Measurements from ENCODE around the gene REC114. TPM values are rescaled to one million over a fixed set of nuclear protein-coding genes. Genes with fewer than 3 reads are reported as not detected.

REC114 gene
- total and polyA plus RNA-seq, 2 of the 8 experiments (the other 6 are each of a cell fraction or from before 2014, with no cell fraction given): 0.12 TPM; not detected in 1

DNA sequence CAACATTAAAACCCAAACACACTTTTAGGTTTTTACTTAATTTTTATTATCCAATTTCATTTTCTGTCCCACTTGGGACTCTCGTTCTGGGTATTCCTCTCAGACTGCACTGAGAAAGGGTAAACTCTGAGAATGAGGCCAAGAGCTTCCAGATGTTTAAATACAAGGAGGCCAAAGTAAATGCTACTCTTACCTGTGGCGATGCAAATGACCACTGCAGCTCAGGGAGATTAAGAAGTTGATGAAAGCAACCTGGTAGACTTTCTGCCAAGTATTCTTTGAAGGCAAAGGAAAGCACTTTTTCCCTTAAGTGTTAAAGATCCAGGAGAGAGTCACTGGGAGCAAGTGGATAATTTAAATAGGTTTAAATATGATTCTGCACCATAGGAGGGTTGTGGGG lies 151.1 kb downstream of the REC114 start:
- H3K9ac ChIP-seq (replicated peaks in 1 of 4; ENCODE audit: extremely low read depth in 1 of 4, low read depth in 3 of 4, low read length in 3 of 4): no peak overlapping the region
- no peak overlapping the region for H3K14ac ChIP-seq (ENCODE audit: insufficient read length)
- no peak overlapping the region for H4K91ac ChIP-seq (replicated peaks; ENCODE audit: insufficient read length, low read length)
- H3K4ac ChIP-seq (replicated peaks; ENCODE audit: insufficient read length, low read depth, low read length): no peak overlapping the region
- no peak overlapping the region for H3K4me2 ChIP-seq (ENCODE audit: insufficient read depth in 1 of 2, low read depth in 2 of 2, low read length in 2 of 2)
- no peaks in the 10 kb centered on the region for H3K27me3 ChIP-seq (replicated peaks in 1 of 4; ENCODE audit: control insufficient read depth in 3 of 4, extremely low read depth in 1 of 4, insufficient read depth in 3 of 4, low read length in 3 of 4)
- H2BK120ac ChIP-seq (replicated peaks; ENCODE audit: low read depth, low read length): no peak overlapping the region
- H3K4me1 ChIP-seq (replicated peaks in 1 of 4; ENCODE audit: control insufficient read depth in 3 of 4, insufficient read depth in 4 of 4, low read length in 3 of 4): peaks cover 3 to 10% (median 9%) of the 10 kb centered on the region in 4 experiments
- no peak for FAIRE-seq
- no peak overlapping the region for H2BK15ac ChIP-seq (ENCODE audit: low read length)
- H3K4me3 ChIP-seq (ENCODE audit: extremely low read depth in 1 of 4, insufficient read depth in 2 of 4, low read depth in 3 of 4, low read length in 4 of 4): no peak overlapping the region
- H3K23me2 ChIP-seq (ENCODE audit: low read depth, low read length): no peaks in the 10 kb centered on the region; the same call in 1 of the 2 replicates
- no peaks in the 10 kb centered on the region for H3K9me3 ChIP-seq (ENCODE audit: insufficient read depth in 2 of 2, low read depth in 1 of 2, low read length in 1 of 2)
- no peak overlapping the region for H4K5ac ChIP-seq (ENCODE audit: insufficient read length, low read depth, low read length)
- H2BK12ac ChIP-seq (ENCODE audit: low read depth, low read length): no peak overlapping the region
- no peak for TF ChIP-seq PHF8 (conservative IDR thresholded peaks at IDR 0.05; ENCODE audit: low read depth, low read length)
- TF ChIP-seq BCL11A (IDR thresholded peaks at IDR 0.05; ENCODE audit: low read depth in 2 of 2, low read length in 2 of 2): no peak
- no peak for TF ChIP-seq POLR2AphosphoS5 (IDR thresholded peaks at IDR 0.05; ENCODE audit: low read depth, low read length)
- TF ChIP-seq GABPA (IDR thresholded peaks at IDR 0.05; ENCODE audit: borderline replicate concordance, insufficient read depth, low read length): no peak
- no peak for TF ChIP-seq RFX5 (IDR thresholded peaks at IDR 0.05; ENCODE audit: borderline replicate concordance, low read depth, low read length)
- TF ChIP-seq BRCA1 (IDR thresholded peaks at IDR 0.05; ENCODE audit: low read depth, low read length): no peak
- TF ChIP-seq SP1 (IDR thresholded peaks at IDR 0.05; ENCODE audit: low read depth, low read length): no peak
- TF ChIP-seq, protein P1, sequence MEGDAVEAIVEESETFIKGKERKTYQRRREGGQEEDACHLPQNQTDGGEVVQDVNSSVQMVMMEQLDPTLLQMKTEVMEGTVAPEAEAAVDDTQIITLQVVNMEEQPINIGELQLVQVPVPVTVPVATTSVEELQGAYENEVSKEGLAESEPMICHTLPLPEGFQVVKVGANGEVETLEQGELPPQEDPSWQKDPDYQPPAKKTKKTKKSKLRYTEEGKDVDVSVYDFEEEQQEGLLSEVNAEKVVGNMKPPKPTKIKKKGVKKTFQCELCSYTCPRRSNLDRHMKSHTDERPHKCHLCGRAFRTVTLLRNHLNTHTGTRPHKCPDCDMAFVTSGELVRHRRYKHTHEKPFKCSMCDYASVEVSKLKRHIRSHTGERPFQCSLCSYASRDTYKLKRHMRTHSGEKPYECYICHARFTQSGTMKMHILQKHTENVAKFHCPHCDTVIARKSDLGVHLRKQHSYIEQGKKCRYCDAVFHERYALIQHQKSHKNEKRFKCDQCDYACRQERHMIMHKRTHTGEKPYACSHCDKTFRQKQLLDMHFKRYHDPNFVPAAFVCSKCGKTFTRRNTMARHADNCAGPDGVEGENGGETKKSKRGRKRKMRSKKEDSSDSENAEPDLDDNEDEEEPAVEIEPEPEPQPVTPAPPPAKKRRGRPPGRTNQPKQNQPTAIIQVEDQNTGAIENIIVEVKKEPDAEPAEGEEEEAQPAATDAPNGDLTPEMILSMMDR (IDR thresholded peaks at IDR 0.05; ENCODE audit: control extremely low read depth in 1 of 3, insufficient read depth in 1 of 3, low read depth in 1 of 3, low read length in 3 of 3): no peak
- TF ChIP-seq, protein P2, sequence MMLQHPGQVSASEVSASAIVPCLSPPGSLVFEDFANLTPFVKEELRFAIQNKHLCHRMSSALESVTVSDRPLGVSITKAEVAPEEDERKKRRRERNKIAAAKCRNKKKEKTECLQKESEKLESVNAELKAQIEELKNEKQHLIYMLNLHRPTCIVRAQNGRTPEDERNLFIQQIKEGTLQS (IDR thresholded peaks at IDR 0.05; ENCODE audit: insufficient read depth, low read depth, low read length): no peak
- peaks cover 25% of the 10 kb centered on the region for H3K79me1 ChIP-seq (ENCODE audit: low read depth, low read length)
- peaks cover 0 to 8% (median 2%) of the 10 kb centered on the region in 4 experiments; a peak in 4 of 8 replicates for H3K36me3 ChIP-seq (ENCODE audit: control insufficient read depth in 2 of 4, insufficient read depth in 4 of 4, low read length in 3 of 4)
- peaks cover 14 to 30% of the 10 kb centered on the region in 2 experiments for H4K20me1 ChIP-seq (replicated peaks in 1 of 2; ENCODE audit: control insufficient read depth in 1 of 2, insufficient read depth in 2 of 2, low read length in 2 of 2)
- no peak for DNase-seq (ENCODE audit: low read depth in 1 of 2, low spot score in 2 of 2)
- 81% methylated on average over 2 of the region's 2 CpGs; no CpG with 5 or more reads in 1 of the 2 experiments for WGBS, 2 experiments (ENCODE audit: extremely low coverage in 1 of 2, insufficient coverage in 1 of 2, insufficient read length in 1 of 2, insufficient replicate concordance in 2 of 2, low coverage in 1 of 2, low lambda C conversion rate in 2 of 2, missing lambda C conversion rate in 1 of 2)
- no peak overlapping the region for H2AK5ac ChIP-seq (ENCODE audit: low read depth, low read length)
- no peak overlapping the region for H3K56ac ChIP-seq (replicated peaks; ENCODE audit: insufficient read length, low read depth, low read length)
- no peak overlapping the region for H2BK5ac ChIP-seq (ENCODE audit: low read depth, low read length)
- POLR2A ChIA-PET (ENCODE audit: partially characterized antibody): no interaction called here
- no peak overlapping the region for H2BK20ac ChIP-seq (ENCODE audit: low read length)
- H3K79me2 ChIP-seq (ENCODE audit: control insufficient read depth in 1 of 2, insufficient read depth in 2 of 2, low read length in 2 of 2): peaks cover 3 to 65% of the 10 kb centered on the region in 2 experiments; a peak in 3 of 4 replicates
- no peak overlapping the region for H3K27ac ChIP-seq (ENCODE audit: low read depth, low read length)
- H3K23ac ChIP-seq (ENCODE audit: insufficient read length): no peak overlapping the region
- CTCF ChIA-PET (ENCODE audit: partially characterized antibody): interaction anchor here (0.7 to 4.2 kb wide), 5 partner anchors 11 to 106 kb away, joined by 3 to 24 read pairs (median 3); no protein-coding TSS in a partner anchor
- no peak overlapping the region for H2AFZ ChIP-seq (ENCODE audit: low read length)
- H4K8ac ChIP-seq (ENCODE audit: extremely low read depth, insufficient read depth, low read length): no peak overlapping the region
- H3K18ac ChIP-seq (ENCODE audit: extremely low read depth, low read length): no peak overlapping the region
